ENCODE results near the gene ZSCAN22. TPM values are rescaled to one million over a fixed set of nuclear protein-coding genes. Genes with fewer than 3 reads are reported as not detected.
"Not testable (repeated sequence)": the region's sequence is repeated elsewhere in the genome, so short reads cannot be mapped to it uniquely, and the experiment has no call there.

Gene ZSCAN22
- total RNA-seq, 6 donors from 2014 or later = 1.8 to 6.3 (median 3.7) TPM

GRCh38 chr19:58305065-58305931 is 21.5 kb upstream of the ZSCAN22 start, which contains the start of gene ERVK3-1:
ERVK3-1 (plus strand) TSS chr19:58305377; CDS start chr19:58312169, 6,792 bp downstream.
- DNase-seq (peak; percentile 96 to 99), ATAC-seq (ENCODE audit: low FRiP score in 2 of 2) (peak; percentile 99 to 100)
- 1% methylated on average over 49 to 54 of the region's 55 CpGs for WGBS, 2 donors
- TF ChIP-seq POLR2AphosphoS5 (IDR thresholded peaks at IDR 0.05) (peak; percentile 99), CTCF (IDR thresholded peaks at IDR 0.05) (peak in 4 of 6 experiments; percentile 63 to 86 (median 71)), POLR2A (IDR thresholded peaks at IDR 0.05) (peak; percentile 76 to 94 (median 88)), EP300 (IDR thresholded peaks at IDR 0.05) (peak in 1 of 4 donors; percentile 82)
- H3K36me3 ChIP-seq = peaks cover 0 to 44% (median 25%) of the 10 kb centered on the region in 4 donors
- H3K9me3 ChIP-seq = peaks cover 0 to 10% (median 2%) of the 10 kb centered on the region in 4 donors
- H3K4me1 ChIP-seq = peaks cover 8 to 24% (median 17%) of the 10 kb centered on the region in 4 donors
- H3K27ac ChIP-seq = peak within 1 kb of the TSS; percentile 92 to 95 (median 93)
- H3K27me3 ChIP-seq = no peaks in the 10 kb centered on the region
- H3K4me3 ChIP-seq = peak within 1 kb of the TSS; percentile 61 to 98 (median 76)

GRCh38 chr19:58305932-58306323 is 20.9 kb upstream of the ZSCAN22 start:
- Histone ChIP-seq H3K36me3 (peaks cover 0 to 37% (median 21%) of the 10 kb centered on the region in 4 donors), H3K4me1 (peaks cover 8 to 24% (median 17%) of the 10 kb centered on the region in 4 donors), H3K9me3 (peaks cover 0 to 7% (median 2%) of the 10 kb centered on the region in 4 donors), H3K4me3 (peak overlapping the region; percentile 61 to 98 (median 76)), H3K27ac (peak overlapping the region; percentile 92 to 95 (median 93)), H3K27me3 (no peaks in the 10 kb centered on the region)
- ATAC-seq (ENCODE audit: low FRiP score in 2 of 2) (no peak), DNase-seq (no peak)
- TF ChIP-seq POLR2AphosphoS5 (IDR thresholded peaks at IDR 0.05) (no peak), EP300 (IDR thresholded peaks at IDR 0.05) (no peak), CTCF (IDR thresholded peaks at IDR 0.05) (no peak), POLR2A (IDR thresholded peaks at IDR 0.05) (no peak)
- 58 to 67% methylated on average over 12 of the region's 12 CpGs for WGBS, 2 donors

- Histone ChIP-seq H3K4me3 (no peak overlapping the region), H3K36me3 (peaks cover 10 to 51% (median 31%) of the 10 kb centered on the region in 4 donors), H3K4me1 (peaks cover 8 to 24% (median 17%) of the 10 kb centered on the region in 4 donors), H3K27me3 (no peaks in the 10 kb centered on the region), H3K27ac (no peak overlapping the region), H3K9me3 (no peaks in the 10 kb centered on the region)
- TF ChIP-seq POLR2AphosphoS5 (IDR thresholded peaks at IDR 0.05) (no peak), POLR2A (IDR thresholded peaks at IDR 0.05) (no peak), CTCF (IDR thresholded peaks at IDR 0.05) (no peak), EP300 (IDR thresholded peaks at IDR 0.05) (no peak)
- ATAC-seq (ENCODE audit: low FRiP score in 2 of 2) (no peak), DNase-seq (no peak)
- WGBS, 2 donors = 93 to 96% methylated on average over 4 of the region's 4 CpGs
These were observed 19.1 kb upstream of the ZSCAN22 start for GRCh38 chr19:58307736-58308135.

- H3K27ac ChIP-seq; H3K27me3 ChIP-seq; H3K4me3 ChIP-seq; ATAC-seq (ENCODE audit: low FRiP score in 2 of 2); DNase-seq; H3K9me3 ChIP-seq: not testable (repeated sequence)
- WGBS, 2 donors = 54 to 66% methylated on average over 13 of the region's 13 CpGs
- peak; percentile 28 to 58 (median 44) for TF ChIP-seq CTCF (IDR thresholded peaks at IDR 0.05)
- Histone ChIP-seq H3K4me1 (peaks cover 8 to 16% (median 14%) of the 10 kb centered on the region in 4 donors), H3K36me3 (peaks cover 14 to 81% (median 53%) of the 10 kb centered on the region in 4 donors)
These were observed 16.1 kb upstream of the ZSCAN22 start for GRCh38 chr19:58310685-58311084.
